GM18520 (cell line): Measurements from ENCODE around the gene GJA5.

Source experiments
- ATAC-seq: cut with Tn5 transposase; IDR thresholded peaks from one replicate; pipeline ENCODE4 v1.9.1; 2021; ENCODE audit not compliant: unreplicated experiment

The GJA5 gene

DNA sequence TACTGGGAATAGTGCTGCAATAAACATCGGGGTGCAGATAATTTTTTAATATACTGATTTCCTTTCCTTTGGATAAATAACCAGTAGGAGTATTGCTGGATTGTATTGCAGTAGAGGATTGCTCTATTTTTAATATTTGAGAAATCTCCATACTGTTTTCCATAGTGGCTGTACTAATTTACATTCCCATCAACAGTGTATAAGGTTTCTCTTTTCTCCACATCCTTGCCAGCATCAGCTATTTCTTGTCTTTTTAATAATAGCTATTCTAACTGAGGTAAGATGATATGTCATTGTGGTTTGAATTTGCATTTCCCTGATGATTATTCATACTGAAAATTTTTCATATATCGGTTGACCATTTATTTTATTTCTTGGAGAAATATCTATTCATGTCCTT, 31.1 kb downstream of the GJA5 start:
- ATAC-seq, result no peak

DNA sequence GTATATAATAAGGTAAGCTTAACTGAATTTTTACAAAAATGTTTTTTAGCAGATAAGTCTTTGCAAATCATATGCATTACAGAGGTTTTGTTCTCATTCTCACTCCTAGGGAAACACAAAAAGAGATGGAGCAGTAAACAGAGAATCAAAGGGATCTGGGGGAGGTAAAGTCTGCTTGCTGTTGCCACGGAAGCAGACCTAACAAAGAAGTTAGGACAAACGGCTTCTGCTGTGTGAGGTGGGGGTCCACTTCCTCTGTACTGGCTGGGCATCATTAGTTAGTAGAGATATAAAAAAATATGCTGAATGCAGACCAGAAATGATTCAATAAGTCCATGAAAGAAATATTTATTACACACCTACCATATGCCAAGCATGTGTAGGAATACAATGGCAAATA, 34.2 kb downstream of the GJA5 start:
- no peak for ATAC-seq

DNA sequence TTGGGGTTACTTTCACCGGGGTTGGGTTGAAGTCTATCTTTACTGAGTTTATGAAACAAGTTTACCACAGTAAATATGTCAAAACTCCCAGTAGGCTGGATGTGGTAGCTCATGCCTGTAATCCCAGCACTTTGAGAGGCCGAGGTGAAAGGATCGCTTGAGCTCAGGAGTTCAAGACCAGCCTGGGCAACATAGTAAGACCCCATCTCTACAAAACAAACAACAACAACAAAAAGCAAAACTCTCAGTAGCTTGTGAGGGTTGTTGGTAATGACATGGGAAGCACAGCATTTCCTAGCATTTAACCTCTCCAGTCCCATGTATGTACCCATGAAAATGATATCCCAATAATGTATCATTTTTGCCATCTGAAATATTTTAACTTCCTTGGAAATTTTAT, 34.7 kb downstream of the GJA5 start:
- ATAC-seq, result no peak

DNA sequence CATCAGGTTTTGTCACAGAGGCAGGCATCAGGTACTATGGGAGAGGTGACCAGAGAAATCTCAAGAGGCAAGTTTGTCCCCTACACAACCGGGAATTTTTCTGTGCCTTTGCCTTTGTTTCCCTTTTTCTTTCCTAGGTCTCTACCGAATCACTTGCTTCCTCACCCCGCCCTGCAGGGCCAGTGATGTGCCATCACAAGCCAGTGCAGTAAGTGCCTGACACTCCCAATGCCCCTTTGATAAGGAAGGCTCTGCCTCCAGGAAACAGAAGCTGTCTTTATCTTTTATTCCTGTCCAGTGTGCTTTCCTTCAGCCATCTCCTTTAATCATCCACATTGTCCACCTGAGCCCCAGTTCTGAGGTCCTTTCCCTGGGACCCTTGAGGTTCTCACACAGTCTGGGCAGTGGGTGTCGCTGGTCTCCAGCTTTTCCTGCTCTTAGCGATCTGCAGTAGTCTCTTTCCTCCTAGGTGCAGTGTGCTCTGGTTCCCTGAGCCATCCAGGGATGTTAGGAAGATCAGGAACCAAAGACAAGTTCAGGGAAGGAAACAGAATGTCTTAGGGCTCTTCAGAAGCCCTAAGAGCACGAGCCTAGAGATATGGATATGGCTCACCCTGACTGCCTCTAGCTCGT, 36.6 kb downstream of the GJA5 start:
- ATAC-seq, result no peak

DNA sequence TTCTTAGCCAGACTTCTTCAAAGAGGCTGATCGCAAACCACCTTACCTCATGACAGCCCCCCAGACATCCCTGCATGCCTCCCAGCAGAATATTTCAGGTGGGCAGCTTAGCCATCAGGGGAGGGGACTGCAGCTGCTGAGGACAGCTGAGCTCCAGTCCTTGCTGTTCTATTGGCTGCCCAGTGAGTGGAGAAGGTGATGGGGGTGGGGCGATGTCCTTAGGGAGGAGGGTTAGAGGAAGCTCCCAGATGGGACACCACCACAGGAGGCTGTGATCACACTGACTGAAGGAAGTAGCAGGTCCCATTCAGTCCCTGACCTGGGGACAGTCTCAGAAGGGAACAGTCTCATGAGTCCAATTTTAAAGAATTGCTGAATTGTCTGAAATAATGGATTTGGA, 38.3 kb downstream of the GJA5 start:
- no peak for ATAC-seq

DNA sequence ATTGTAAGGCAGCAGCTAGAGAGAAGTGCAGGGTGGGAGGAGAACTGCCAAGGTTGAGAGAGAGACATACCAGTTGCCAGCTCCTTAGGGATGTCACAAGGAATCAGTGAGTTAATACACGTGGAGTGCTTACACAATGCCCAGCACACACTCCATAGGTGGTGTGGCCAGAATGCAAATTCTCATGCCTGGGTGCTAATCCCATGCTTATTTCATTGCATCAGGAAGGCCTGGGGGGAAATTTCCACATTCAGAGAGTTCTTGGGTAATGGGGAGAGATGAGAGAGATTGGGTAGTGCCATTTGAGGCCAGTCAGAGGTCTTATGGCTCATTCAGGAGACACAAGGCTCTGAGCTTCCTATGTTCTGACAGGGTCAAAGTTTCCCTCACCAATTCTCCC, 38.7 kb downstream of the GJA5 start:
- ATAC-seq, result no peak

DNA sequence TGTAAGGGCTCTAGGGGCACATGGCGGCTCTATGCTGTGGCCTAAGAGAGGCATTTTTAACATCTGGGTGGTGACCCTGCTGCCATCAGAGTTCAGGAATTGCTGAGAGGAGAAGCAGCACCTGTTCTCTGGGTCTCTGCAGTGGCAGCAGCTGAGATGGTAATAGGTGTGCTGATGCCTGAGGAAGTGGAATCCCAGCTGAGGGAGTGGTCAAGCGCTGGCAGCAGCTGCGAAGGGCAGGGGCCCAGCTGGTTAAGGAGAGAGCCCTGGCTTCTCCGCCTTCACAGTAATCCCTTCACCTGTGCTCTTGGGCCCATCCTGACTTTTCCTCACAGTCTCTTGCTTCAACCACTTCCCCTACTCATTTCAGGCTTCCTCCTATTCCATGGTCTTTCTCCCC, 39.8 kb downstream of the GJA5 start:
- no peak for ATAC-seq

DNA sequence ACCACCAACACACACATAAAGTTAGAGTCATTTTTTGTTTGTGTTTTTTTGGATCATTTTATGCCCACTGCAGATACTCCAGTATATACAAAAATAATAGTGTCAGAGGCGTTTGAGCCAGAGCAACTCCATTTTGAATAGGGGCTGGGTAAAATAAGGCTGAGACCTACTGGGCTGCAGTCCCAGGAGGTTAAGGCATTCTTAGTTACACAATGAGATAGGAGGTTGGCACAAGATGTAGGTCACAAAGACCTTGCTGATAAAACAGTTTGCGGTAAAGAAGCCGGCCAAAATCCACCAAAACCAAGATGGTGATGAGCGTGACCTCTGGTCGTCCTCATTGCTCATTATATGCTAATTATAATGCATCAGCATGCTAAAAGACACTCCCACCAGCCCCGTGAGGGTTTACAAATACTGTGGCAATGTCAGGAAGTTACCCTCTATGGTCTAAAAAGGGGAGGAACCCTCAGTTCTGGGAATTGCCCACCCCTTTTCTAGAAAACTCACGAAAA, 40.6 kb downstream of the GJA5 start:
- no peak for ATAC-seq

DNA sequence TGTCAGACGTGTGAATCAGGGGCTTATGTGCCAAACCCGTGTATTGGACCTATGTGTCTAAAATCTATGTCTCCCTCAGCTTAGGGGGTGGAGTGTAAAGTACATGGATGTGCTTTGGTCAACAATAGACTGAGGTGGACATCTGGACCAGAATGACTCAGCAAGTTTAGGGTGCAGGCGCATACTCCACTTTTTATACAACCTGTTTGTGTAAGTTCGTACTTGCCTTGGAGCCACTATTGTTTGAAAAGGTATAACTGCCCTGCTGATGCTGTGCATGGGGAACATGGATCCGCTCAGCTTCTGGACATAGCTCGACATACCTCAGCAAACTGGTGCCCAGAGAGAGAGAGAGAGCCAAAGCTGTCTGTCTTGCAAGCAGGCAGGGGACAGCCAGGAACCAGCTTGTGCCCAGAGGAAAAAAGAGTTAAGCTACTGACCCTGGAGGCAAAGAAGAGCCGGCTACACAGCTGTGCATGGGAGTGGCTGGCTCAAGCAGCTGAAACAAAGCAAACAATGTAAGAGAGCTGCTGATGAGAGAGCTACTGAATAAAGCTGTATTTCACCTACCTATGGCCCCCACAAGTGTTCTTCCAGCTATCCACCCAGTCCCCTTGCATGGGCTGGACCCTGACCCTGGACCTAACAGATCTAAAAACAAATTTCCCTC, 41.2 kb downstream of the GJA5 start:
- ATAC-seq, result no peak

DNA sequence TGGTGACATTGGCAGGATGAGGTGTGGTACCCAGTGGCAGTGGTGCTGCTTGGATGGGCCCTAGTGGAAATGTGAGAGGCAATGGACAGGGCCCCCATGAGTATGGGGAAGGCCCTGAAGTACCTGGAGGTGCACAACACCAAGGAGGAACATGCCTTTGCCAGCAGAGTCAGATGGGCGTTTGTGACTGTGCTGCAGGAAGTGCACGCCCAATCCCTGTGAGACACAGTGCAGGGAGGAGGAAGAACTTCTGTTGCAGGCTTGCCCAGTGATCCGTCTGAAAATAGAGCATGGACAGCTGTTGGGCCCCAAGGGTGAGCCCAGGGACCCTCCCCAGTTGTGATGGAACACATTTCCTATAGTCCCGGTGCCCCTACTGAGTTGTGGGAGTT, 42.7 kb downstream of the GJA5 start:
- ATAC-seq, result no peak

DNA sequence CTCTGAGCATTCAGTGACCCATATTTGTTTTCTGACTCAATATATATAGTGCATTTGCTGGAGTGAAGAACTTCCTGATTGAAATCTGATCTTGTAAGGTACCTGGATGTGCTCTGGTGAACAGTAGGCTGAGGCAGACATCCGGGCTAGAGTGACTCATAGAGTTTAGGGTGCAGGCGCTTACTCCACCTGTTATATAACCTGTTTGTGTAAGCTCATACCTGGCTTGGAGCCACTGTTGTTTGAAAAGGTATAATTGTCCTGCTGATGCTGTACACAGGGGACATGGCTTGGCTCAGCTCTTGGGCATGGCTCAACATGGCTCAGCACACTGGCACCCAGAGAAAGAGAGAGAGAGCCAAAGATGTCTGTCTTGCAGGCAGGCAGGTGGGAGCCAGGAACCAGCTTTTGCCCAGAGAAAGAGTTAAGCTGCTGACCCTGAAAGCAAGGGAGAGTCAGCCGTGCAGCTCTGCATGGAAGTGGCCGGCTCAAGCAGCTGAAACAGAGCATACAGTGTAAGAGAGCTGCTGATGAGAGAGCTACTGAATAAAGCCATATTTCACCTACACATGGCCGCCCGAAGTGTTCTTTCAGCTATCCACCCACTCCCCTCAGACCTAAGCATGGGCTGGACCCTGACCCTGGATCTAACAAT, 43.2 kb downstream of the GJA5 start:
- ATAC-seq, result no peak

DNA sequence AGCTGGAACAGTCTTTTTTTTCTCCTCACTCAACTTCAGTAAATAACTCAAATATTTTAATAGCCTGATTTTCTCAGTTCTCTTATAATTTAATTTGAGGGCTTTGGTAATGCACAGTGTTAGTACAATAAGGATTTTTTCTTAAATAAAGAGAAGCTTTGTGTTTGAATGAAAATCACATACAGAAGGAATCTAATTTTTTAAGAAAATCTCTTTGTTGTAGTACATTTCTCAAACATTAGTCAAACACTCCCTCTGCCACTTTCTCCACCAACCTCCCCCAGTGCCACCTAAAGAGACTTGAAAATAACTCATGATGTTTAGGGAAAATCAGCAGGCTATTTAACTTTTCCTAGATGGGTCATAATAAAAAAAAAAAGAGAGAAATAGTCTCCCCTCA, 47.8 kb downstream of the GJA5 start:
- ATAC-seq, result no peak
